Nephron progenitor cell (in vitro differentiated cells): ENCODE measurements around the gene DIP2C.
A peak's percentile ranks its signal among the peaks of the same experiment; 100 is the strongest.

Experiments
- DNase-seq: peaks from one replicate; pipeline ENCODE4 v3.0.0; 2021
- H3K27ac Mint-ChIP-seq: 2 replicates; pipeline ENCODE4 v1.8.0; 2021; ENCODE audit warnings: mild to moderate bottlenecking, moderate library complexity, mixed read lengths
- H3K27me3 Mint-ChIP-seq: 2 replicates; pipeline ENCODE4 v1.8.0; 2021; ENCODE audit warnings: mild to moderate bottlenecking, low read depth, mixed read lengths; ENCODE audit not compliant: poor library complexity
- H3K36me3 Mint-ChIP-seq: 2 replicates; pipeline ENCODE4 v1.8.0; 2021; ENCODE audit warnings: low read depth, mixed read lengths
- H3K4me1 Mint-ChIP-seq: 2 replicates; pipeline ENCODE4 v1.8.0; 2021; ENCODE audit warnings: mixed read lengths
- H3K4me3 Mint-ChIP-seq: 2 replicates; pipeline ENCODE4 v1.8.0; 2021; ENCODE audit warnings: mild to moderate bottlenecking, moderate library complexity, mixed read lengths
- H3K9me3 Mint-ChIP-seq: 2 replicates; pipeline ENCODE4 v1.8.0; 2021; ENCODE audit warnings: mild to moderate bottlenecking, moderate library complexity, mixed read lengths
- TF ChIP-seq, protein P1 (sequence below): fragments of 200-600 bp; sonication (generic); IDR thresholded peaks from 2 replicates; pipeline ENCODE4 v1.5.0; 2021; ENCODE audit warnings: antibody characterized with exemption

DIP2C gene

DNA sequence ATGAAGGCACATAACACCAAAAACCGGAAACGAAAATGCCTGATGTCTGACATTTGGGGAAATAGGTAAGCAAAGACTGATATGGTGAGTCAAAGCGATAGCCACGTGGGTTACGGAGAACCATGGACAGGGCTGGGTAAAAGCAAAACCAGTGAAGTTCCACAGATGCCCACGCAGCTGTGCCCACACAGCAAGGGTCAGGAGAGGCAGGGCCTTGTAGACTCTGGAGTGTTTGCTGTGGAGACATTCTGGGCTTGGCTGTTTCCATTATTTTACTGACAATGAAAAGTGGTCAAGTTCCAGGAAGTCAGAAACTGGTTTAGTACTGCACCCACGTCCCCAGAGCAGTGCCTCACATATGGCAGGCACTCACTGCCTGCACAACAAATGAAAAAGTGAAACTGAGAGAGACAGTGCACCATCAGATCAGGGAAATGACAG lies 405.5 kb downstream of the DIP2C start:
- Mint-ChIP-seq H3K9me3 (no peaks in the 10 kb centered on the region), H3K27me3 (peaks cover 3% of the 10 kb centered on the region), H3K4me3 (no peak overlapping the region), H3K4me1 (peaks cover 27% of the 10 kb centered on the region), H3K27ac (no peak overlapping the region), H3K36me3 (peaks cover 78% of the 10 kb centered on the region)
- TF ChIP-seq, protein P1, sequence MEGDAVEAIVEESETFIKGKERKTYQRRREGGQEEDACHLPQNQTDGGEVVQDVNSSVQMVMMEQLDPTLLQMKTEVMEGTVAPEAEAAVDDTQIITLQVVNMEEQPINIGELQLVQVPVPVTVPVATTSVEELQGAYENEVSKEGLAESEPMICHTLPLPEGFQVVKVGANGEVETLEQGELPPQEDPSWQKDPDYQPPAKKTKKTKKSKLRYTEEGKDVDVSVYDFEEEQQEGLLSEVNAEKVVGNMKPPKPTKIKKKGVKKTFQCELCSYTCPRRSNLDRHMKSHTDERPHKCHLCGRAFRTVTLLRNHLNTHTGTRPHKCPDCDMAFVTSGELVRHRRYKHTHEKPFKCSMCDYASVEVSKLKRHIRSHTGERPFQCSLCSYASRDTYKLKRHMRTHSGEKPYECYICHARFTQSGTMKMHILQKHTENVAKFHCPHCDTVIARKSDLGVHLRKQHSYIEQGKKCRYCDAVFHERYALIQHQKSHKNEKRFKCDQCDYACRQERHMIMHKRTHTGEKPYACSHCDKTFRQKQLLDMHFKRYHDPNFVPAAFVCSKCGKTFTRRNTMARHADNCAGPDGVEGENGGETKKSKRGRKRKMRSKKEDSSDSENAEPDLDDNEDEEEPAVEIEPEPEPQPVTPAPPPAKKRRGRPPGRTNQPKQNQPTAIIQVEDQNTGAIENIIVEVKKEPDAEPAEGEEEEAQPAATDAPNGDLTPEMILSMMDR, result no peak
- DNase-seq, result no peak

DNA sequence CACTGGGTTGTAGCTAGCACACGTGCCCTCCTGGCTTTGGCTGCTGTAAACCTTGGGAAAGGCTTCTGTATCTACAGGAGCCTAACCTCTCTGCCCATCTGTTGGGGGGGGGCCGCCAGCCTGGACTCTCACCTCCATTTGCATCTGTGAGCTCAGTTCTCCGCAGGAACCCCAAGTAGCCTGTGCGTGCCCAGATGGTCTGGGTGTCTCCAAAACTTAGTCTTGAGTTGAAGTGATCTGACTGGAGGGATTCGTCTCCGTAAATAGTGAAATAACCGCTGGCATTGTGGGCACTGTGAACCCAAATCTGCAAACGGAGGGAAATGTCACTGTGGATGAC lies 406.4 kb downstream of the DIP2C start:
- no peak for DNase-seq
- peaks cover 76% of the 10 kb centered on the region for H3K36me3 Mint-ChIP-seq
- no peaks in the 10 kb centered on the region for H3K9me3 Mint-ChIP-seq
- H3K4me3 Mint-ChIP-seq, result no peak overlapping the region
- peaks cover 27% of the 10 kb centered on the region for H3K4me1 Mint-ChIP-seq
- no peaks in the 10 kb centered on the region for H3K27me3 Mint-ChIP-seq
- H3K27ac Mint-ChIP-seq, result no peak overlapping the region
- TF ChIP-seq, protein P1, result no peak

DNA sequence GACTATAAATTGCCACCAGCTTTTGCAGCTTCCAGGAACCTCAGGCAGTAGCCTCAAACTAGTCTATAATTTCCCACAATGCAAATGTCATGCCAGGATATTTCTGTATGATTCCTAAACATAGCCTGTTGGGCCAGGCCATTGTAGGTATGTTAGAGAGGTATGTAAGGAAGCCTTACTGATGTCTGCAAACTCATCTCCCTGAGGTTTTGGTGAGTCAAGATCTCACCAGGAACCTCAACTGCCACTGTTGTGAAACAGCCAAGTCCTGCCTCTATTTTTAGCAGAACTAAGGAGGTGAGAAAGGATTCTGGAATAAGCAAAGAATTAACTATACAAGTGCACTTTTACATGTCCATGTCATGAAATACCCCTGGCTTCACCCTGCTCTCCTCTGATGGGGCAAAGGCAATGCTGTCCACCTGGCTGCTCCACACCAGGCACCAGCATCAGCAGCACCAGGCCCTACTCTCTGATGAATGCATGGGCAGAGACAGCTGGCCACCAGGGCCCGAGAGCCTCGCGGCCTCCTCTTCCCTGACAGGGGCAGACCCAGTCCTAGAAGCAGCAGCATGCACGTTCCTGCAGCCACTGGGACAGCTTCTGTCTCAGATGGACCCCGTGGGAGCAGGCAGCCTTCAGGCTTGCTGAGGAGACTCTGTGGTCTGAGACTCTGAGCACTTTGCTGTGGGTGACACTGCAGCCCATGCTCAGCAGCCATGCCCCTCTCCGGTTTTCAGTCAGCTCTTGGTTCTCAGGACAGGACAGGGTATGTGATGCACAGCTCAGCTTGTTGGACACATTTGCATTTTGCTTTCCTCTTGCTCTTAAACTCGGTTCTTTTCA lies 407.0 kb downstream of the DIP2C start:
- DNase-seq, result no peak
- Mint-ChIP-seq H3K9me3 (no peaks in the 10 kb centered on the region), H3K36me3 (peaks cover 73% of the 10 kb centered on the region), H3K4me3 (no peak overlapping the region), H3K4me1 (peaks cover 27% of the 10 kb centered on the region), H3K27ac (no peak overlapping the region), H3K27me3 (no peaks in the 10 kb centered on the region)
- TF ChIP-seq, protein P1, result no peak

DNA sequence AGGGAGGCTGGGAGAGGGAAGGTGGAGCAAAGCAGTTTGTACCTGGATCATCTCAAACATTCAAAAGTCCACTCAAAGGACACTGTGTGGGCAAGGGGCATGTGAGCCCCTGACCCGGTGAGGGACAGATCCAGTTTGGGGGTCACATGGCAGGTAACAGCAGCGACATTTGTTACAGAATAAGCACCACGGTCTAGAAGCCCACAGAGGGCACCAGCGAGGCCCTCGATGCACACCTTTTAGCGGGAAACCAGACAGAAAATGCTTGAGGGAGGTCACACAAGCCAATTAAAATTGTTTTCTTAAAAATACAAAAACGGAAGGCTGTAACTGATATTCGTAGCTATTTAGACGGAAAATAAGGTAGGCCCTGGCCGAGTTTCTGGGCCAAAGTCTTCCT lies 409.8 kb downstream of the DIP2C start:
- DNase-seq, result no peak
- Mint-ChIP-seq H3K27me3 (peaks cover 2% of the 10 kb centered on the region), H3K27ac (peak overlapping the region; percentile 54), H3K36me3 (peaks cover 66% of the 10 kb centered on the region), H3K4me1 (peaks cover 19% of the 10 kb centered on the region), H3K9me3 (no peaks in the 10 kb centered on the region), H3K4me3 (no peak overlapping the region)
- TF ChIP-seq, protein P1, result no peak

DNA sequence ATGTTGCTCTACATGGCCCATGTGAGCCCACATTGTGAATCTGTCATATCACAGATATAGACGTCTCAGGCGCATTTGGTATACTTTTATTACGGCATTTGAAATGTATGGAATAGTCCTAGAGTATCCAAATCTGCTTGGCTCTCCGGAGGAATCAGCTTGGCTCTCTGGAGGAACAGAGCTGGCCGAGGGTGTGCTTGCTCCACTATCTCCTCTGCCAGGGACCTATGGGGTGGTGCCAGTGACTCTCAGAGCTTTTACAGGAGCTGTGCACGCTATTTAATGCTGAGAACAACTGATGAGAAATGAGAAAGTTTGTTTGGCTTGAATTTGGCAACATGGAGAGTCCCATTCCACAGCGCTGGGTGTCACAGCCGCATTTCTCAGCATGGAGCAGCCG lies 410.2 kb downstream of the DIP2C start:
- Mint-ChIP-seq H3K4me1 (peaks cover 20% of the 10 kb centered on the region), H3K27me3 (peaks cover 2% of the 10 kb centered on the region), H3K27ac (peak overlapping the region; percentile 54), H3K4me3 (no peak overlapping the region), H3K9me3 (no peaks in the 10 kb centered on the region), H3K36me3 (peaks cover 63% of the 10 kb centered on the region)
- TF ChIP-seq, protein P1, result no peak
- DNase-seq, result no peak

DNA sequence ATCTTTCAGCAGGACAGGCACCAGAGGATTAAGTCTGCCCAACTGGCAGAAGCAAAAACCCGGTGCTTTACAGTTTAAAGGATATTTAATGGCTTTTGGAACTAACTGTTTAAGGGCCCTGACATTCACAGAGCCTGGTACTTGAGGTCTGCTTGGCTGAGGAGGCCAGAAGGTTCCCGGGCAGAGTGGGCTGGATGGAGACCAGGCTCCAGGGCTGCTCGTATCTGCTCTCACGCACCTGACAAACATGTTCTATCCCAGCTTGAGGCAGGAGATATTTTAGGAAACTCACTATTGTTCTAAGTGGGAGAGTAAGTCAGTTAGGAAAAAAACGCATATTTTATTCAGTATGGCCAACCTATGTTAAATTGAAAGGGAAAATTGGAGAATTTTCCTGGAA lies 410.8 kb downstream of the DIP2C start:
- no peak overlapping the region for H3K4me3 Mint-ChIP-seq
- TF ChIP-seq, protein P1, result no peak
- peaks cover 20% of the 10 kb centered on the region for H3K4me1 Mint-ChIP-seq
- no peaks in the 10 kb centered on the region for H3K9me3 Mint-ChIP-seq
- DNase-seq, result no peak
- H3K27ac Mint-ChIP-seq, result no peak overlapping the region
- H3K27me3 Mint-ChIP-seq, result peaks cover 2% of the 10 kb centered on the region
- peaks cover 58% of the 10 kb centered on the region for H3K36me3 Mint-ChIP-seq
